ENCODE measurements around the gene HNF1B. TPM values are rescaled to one million over a fixed set of nuclear protein-coding genes. Genes with fewer than 3 reads are reported as not detected.

The HNF1B gene
- total RNA-seq, 1 experiment from 2014 or later = 2.0 TPM

DNA sequence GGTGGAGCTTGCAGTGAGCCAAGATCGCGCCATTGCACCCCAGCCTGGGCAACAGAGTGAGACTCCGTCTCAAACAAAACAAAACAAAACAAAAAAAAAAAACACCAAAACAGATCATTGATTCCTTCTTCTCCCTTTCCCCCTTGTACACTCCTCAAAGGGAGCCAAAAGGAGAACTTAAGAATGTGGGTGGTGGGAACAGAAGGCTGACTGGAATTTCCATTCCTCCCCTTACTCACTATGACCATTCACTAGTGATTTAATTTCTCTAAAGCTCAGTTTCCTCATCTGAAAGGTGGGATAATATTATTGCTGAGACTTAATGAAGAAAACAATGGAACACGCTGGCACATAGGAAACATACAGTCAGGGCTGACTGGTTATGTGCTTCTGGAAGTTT is 17.1 kb upstream of the HNF1B start:
- CTCF ChIA-PET = no interaction called here

DNA sequence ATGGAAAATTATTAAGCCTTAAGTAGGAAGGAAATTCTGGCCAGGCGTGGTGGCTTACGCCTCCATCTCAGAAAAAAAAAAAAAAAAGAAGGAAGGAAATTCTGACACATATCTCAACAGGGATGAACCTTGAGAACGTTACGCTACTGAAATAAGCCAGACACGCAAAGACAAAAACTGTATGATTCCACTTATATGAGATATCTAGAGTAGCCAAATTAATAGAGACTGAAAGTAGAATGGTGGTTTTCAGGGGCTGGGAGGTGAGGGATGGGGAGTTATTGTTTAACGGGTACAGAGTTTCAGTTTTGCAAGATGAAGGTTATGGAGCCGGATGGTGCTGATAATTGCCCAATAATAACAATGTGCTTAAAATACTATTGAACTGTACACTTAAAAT is 16.2 kb upstream of the HNF1B start:
- no peaks in the 10 kb centered on the region for H3K79me2 ChIP-seq (ENCODE audit: low read length)
- H3K27ac ChIP-seq (ENCODE audit: low read length) = no peak overlapping the region
- BruUV-seq (replicated peaks) = no TSS peak
- H3K9me3 ChIP-seq (ENCODE audit: low read length) = no peaks in the 10 kb centered on the region
- no peak for DNase-seq
- H3F3A ChIP-seq (ENCODE audit: low read length, unreplicated experiment) = no peaks in the 10 kb centered on the region
- H3K27me3 ChIP-seq (ENCODE audit: low read length) = peaks cover 9% of the 10 kb centered on the region; the same call in 1 of the 2 replicates
- intact Hi-C loops (cut with micrococcal nuclease) = no loop called here
- ChIA-PET CTCF (no interaction called here), POLR2A (ENCODE audit: unreplicated experiment) (no interaction called here)
- no peak overlapping the region for H3K4me3 ChIP-seq (ENCODE audit: low read length)
- no peak overlapping the region for H3K4me2 ChIP-seq (ENCODE audit: low read length)
- H4K20me1 ChIP-seq (ENCODE audit: low read length) = no peaks in the 10 kb centered on the region
- TF ChIP-seq EZH2phosphoT487 (IDR thresholded peaks at IDR 0.05; ENCODE audit: borderline replicate concordance, low read length) (no peak), EZH2 (IDR thresholded peaks at IDR 0.05; ENCODE audit: low read length, unreplicated experiment) (no peak)
- TF ChIP-seq, protein P1, sequence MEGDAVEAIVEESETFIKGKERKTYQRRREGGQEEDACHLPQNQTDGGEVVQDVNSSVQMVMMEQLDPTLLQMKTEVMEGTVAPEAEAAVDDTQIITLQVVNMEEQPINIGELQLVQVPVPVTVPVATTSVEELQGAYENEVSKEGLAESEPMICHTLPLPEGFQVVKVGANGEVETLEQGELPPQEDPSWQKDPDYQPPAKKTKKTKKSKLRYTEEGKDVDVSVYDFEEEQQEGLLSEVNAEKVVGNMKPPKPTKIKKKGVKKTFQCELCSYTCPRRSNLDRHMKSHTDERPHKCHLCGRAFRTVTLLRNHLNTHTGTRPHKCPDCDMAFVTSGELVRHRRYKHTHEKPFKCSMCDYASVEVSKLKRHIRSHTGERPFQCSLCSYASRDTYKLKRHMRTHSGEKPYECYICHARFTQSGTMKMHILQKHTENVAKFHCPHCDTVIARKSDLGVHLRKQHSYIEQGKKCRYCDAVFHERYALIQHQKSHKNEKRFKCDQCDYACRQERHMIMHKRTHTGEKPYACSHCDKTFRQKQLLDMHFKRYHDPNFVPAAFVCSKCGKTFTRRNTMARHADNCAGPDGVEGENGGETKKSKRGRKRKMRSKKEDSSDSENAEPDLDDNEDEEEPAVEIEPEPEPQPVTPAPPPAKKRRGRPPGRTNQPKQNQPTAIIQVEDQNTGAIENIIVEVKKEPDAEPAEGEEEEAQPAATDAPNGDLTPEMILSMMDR (conservative IDR thresholded peaks at IDR 0.05; ENCODE audit: low read depth, low read length) = no peak
- H3K36me3 ChIP-seq (ENCODE audit: low read depth, low read length) = no peaks in the 10 kb centered on the region
- no peak for ATAC-seq
- H3K9ac ChIP-seq (ENCODE audit: low read length) = no peak overlapping the region
- no peak overlapping the region for H2AFZ ChIP-seq (ENCODE audit: low read length)
- no peaks in the 10 kb centered on the region for H3K4me1 ChIP-seq (ENCODE audit: insufficient read depth, low read length)
- H3K9me2 ChIP-seq (replicated peaks; ENCODE audit: low read length) = no peaks in the 10 kb centered on the region

More for the DNA sequence above, 17.1 kb upstream of the HNF1B start:
- POLR2A ChIA-PET (ENCODE audit: unreplicated experiment) = no interaction called here
- Histone ChIP-seq H3K9me2 (replicated peaks; ENCODE audit: low read length) (no peaks in the 10 kb centered on the region), H3K4me3 (ENCODE audit: low read length) (no peak overlapping the region), H3K4me2 (ENCODE audit: low read length) (no peak overlapping the region), H3K27me3 (ENCODE audit: low read length) (peaks cover 9% of the 10 kb centered on the region; the same call in 1 of the 2 replicates), H3K9ac (ENCODE audit: low read length) (no peak overlapping the region), H3K9me3 (ENCODE audit: low read length) (no peaks in the 10 kb centered on the region), H3K4me1 (ENCODE audit: insufficient read depth, low read length) (no peaks in the 10 kb centered on the region), H3K36me3 (ENCODE audit: low read depth, low read length) (no peaks in the 10 kb centered on the region), H3K27ac (ENCODE audit: low read length) (no peak overlapping the region), H3K79me2 (ENCODE audit: low read length) (no peaks in the 10 kb centered on the region), H2AFZ (ENCODE audit: low read length) (no peak overlapping the region), H4K20me1 (ENCODE audit: low read length) (no peaks in the 10 kb centered on the region), H3F3A (ENCODE audit: low read length, unreplicated experiment) (no peaks in the 10 kb centered on the region)
- DNase-seq (no peak), ATAC-seq (no peak)
- TF ChIP-seq EZH2 (IDR thresholded peaks at IDR 0.05; ENCODE audit: low read length, unreplicated experiment) (no peak), EZH2phosphoT487 (IDR thresholded peaks at IDR 0.05; ENCODE audit: borderline replicate concordance, low read length) (no peak)
- TF ChIP-seq, protein P1 (conservative IDR thresholded peaks at IDR 0.05; ENCODE audit: low read depth, low read length) = no peak
- BruUV-seq (replicated peaks) = no TSS peak
- intact Hi-C loops (cut with micrococcal nuclease) = no loop called here

DNA sequence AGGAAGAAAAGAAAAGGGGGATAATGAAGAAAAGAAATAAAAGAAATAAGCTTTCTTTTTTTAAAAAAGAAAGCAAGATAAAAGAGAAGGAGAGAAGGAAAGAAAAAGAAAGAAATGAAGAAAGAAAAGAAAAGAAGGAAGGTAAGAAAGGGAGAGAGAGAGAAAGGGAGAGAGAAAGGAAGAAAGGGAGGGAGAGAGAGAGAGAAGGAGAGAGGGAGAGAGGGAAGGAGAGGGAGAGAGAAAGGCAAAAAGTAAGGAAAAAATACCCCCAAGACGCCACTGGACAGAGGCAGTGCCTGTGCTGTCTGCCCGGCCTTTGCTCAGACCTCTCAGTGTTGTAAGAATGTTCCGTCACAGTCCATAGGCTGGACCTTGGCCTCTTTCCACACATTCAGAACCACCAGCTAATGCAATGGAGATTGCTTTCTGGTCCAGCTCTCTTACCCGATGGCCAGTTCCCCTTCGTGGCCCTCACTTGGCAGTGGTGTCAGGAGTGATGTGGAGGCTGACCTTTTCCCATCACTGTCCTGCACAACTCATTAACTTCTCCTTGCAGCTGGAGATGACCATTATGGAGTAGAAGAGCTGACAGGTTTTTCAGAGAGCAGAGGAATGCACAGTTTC is 14.3 kb upstream of the HNF1B start:
- H3K79me2 ChIP-seq (ENCODE audit: low read length) = no peaks in the 10 kb centered on the region
- no peak overlapping the region for H3K4me2 ChIP-seq (ENCODE audit: low read length)
- no peak overlapping the region for H3K4me3 ChIP-seq (ENCODE audit: low read length)
- DNase-seq (no peak), ATAC-seq (no peak)
- no peaks in the 10 kb centered on the region for H3K9me3 ChIP-seq (ENCODE audit: low read length)
- H3K27ac ChIP-seq (ENCODE audit: low read length) = no peak overlapping the region
- BruUV-seq (replicated peaks) = no TSS peak
- H3K36me3 ChIP-seq (ENCODE audit: low read depth, low read length) = no peaks in the 10 kb centered on the region
- H3K9ac ChIP-seq (ENCODE audit: low read length) = no peak overlapping the region
- no peak overlapping the region for H2AFZ ChIP-seq (ENCODE audit: low read length)
- ChIA-PET POLR2A (ENCODE audit: unreplicated experiment) (interaction anchor here (0.7 kb wide), 1 partner anchor 157 kb away, joined by 3 read pairs; no protein-coding TSS in a partner anchor), CTCF (interaction anchor here (1.0 kb wide), 1 partner anchor 57 kb away, joined by 3 read pairs; no protein-coding TSS in a partner anchor)
- H3K9me2 ChIP-seq (replicated peaks; ENCODE audit: low read length) = no peaks in the 10 kb centered on the region
- peaks cover 6% of the 10 kb centered on the region; the same call in 1 of the 2 replicates for H3K27me3 ChIP-seq (ENCODE audit: low read length)
- H3F3A ChIP-seq (ENCODE audit: low read length, unreplicated experiment) = no peaks in the 10 kb centered on the region
- no peak for TF ChIP-seq EZH2phosphoT487 (IDR thresholded peaks at IDR 0.05; ENCODE audit: borderline replicate concordance, low read length)
- no peak for TF ChIP-seq EZH2 (IDR thresholded peaks at IDR 0.05; ENCODE audit: low read length, unreplicated experiment)
- TF ChIP-seq, protein P1 (conservative IDR thresholded peaks at IDR 0.05; ENCODE audit: low read depth, low read length) = no peak
- intact Hi-C loops (cut with micrococcal nuclease) = no loop called here
- no peaks in the 10 kb centered on the region for H3K4me1 ChIP-seq (ENCODE audit: insufficient read depth, low read length)
- no peaks in the 10 kb centered on the region for H4K20me1 ChIP-seq (ENCODE audit: low read length)

Data from PC-3 (cell line).